Naive B cell (primary cell): ENCODE measurements around the gene DECR2. TPM values are rescaled to one million over a fixed set of nuclear protein-coding genes. Genes with fewer than 3 reads are reported as not detected.
"Not testable (repeated sequence)": the region's sequence is repeated elsewhere in the genome, so short reads cannot be mapped to it uniquely, and the experiment has no call there.

Source experiments
- ATAC-seq, 2 donors: fragments of 150-1000 bp; cut with Tn5 transposase; 2 replicates each; pipeline ENCODE4 v1.10.0; 2021; ENCODE audit warnings: low read depth in 2 of 2, mild to moderate bottlenecking in 2 of 2, moderate library complexity in 2 of 2
- DNase-seq: peaks from one replicate; pipeline ENCODE4 v3.0.0; 2022
- H3K27ac Mint-ChIP-seq, 6 donors: one replicate each; pipeline ENCODE4 v1.8.0; 2020 to 2022; ENCODE audit warnings: mild to moderate bottlenecking in 6 of 6, mixed read lengths in 6 of 6, moderate library complexity in 5 of 6, inconsistent platforms in 2 of 6
- H3K27me3 Mint-ChIP-seq, 3 donors: one replicate each; pipeline ENCODE4 v1.8.0; 2021 to 2022; ENCODE audit warnings: mixed read lengths in 3 of 3, mild to moderate bottlenecking in 1 of 3
- H3K36me3 Mint-ChIP-seq, 2 donors: one replicate each; pipeline ENCODE4 v1.8.0; 2020 to 2022; ENCODE audit warnings: mixed read lengths in 2 of 2, inconsistent platforms in 1 of 2, mild to moderate bottlenecking in 1 of 2
- H3K4me1 Mint-ChIP-seq, 3 donors: one replicate each; pipeline ENCODE4 v1.8.0; 2020 to 2022; ENCODE audit warnings: mixed read lengths in 3 of 3, inconsistent platforms in 1 of 3, mild to moderate bottlenecking in 1 of 3, moderate library complexity in 1 of 3
- H3K4me3 Mint-ChIP-seq, 8 donors: one replicate each; pipeline ENCODE4 v1.8.0; 2020 to 2022; ENCODE audit warnings: mild to moderate bottlenecking in 8 of 8, mixed read lengths in 8 of 8, moderate library complexity in 8 of 8, inconsistent platforms in 2 of 8
- H3K9me3 Mint-ChIP-seq, 7 donors: one replicate each; pipeline ENCODE4 v1.8.0; 2020 to 2022; ENCODE audit warnings: mixed read lengths in 7 of 7, mild to moderate bottlenecking in 5 of 7, inconsistent platforms in 2 of 7, moderate library complexity in 1 of 7
- polyA plus RNA-seq, 6 donors: library from polyadenylated mRNA; unstranded; fragments of 300-500 nt; fragmentation: Illumina TruSeq; gene quantifications; one replicate each; pipeline ENCODE4 v1.2.3, GENCODE V29; 2021; ENCODE audit warnings: low read depth in 6 of 6

DECR2 gene
- polyA plus RNA-seq, 6 donors from 2014 or later, result 3.8 to 9.4 (median 5.2) TPM

GRCh38 chr16:370979-371514 lies 30.6 kb upstream of the DECR2 start:
- Mint-ChIP-seq H3K4me1 (peaks cover 13 to 17% (median 14%) of the 10 kb centered on the region in 3 donors), H3K27me3 (no peaks in the 10 kb centered on the region), H3K36me3 (peaks cover 0 to 7% of the 10 kb centered on the region in 2 donors), H3K4me3 (peak overlapping the region; percentile 82 to 98 (median 90)), H3K27ac (peak overlapping the region in 5 of 6 donors; percentile 67 to 95 (median 94)), H3K9me3 (no peaks in the 10 kb centered on the region)
- ATAC-seq (no peak), DNase-seq (no peak)

GRCh38 chr16:371515-372301 lies 30.0 kb upstream of the DECR2 start:
- H3K9me3 Mint-ChIP-seq, result no peaks in the 10 kb centered on the region
- peak overlapping the region in 6 of 8 donors; percentile 34 to 71 (median 54) for H3K4me3 Mint-ChIP-seq
- no peaks in the 10 kb centered on the region for H3K27me3 Mint-ChIP-seq
- H3K36me3 Mint-ChIP-seq, result peaks cover 0 to 7% of the 10 kb centered on the region in 2 donors
- peaks cover 13 to 17% (median 14%) of the 10 kb centered on the region in 3 donors for H3K4me1 Mint-ChIP-seq
- peak overlapping the region in 1 of 6 donors; percentile 85 for H3K27ac Mint-ChIP-seq
- no peak for ATAC-seq
- no peak for DNase-seq

GRCh38 chr16:372302-372983 lies 29.2 kb upstream of the DECR2 start:
- Mint-ChIP-seq H3K27me3 (no peaks in the 10 kb centered on the region), H3K4me1 (peaks cover 13 to 15% (median 14%) of the 10 kb centered on the region in 3 donors), H3K36me3 (peaks cover 0 to 7% of the 10 kb centered on the region in 2 donors), H3K9me3 (no peaks in the 10 kb centered on the region), H3K27ac (no peak overlapping the region), H3K4me3 (peak overlapping the region in 3 of 8 donors; percentile 37 to 71 (median 58))
- DNase-seq (no peak), ATAC-seq (no peak)

- Mint-ChIP-seq H3K27me3 (no peaks in the 10 kb centered on the region), H3K36me3 (peaks cover 0 to 7% of the 10 kb centered on the region in 2 donors), H3K9me3 (no peaks in the 10 kb centered on the region), H3K4me3 (peak overlapping the region in 4 of 8 donors; percentile 21 to 43 (median 30)), H3K27ac (peak overlapping the region in 1 of 6 donors; percentile 47), H3K4me1 (peaks cover 13 to 15% (median 14%) of the 10 kb centered on the region in 3 donors)
- DNase-seq, result no peak
- no peak for ATAC-seq
Observed at GRCh38 chr16:373020-373598, 28.6 kb upstream of the DECR2 start.

GRCh38 chr16:373848-374615 lies 27.7 kb upstream of the DECR2 start:
- peaks cover 0 to 7% of the 10 kb centered on the region in 2 donors for H3K36me3 Mint-ChIP-seq
- H3K4me3 Mint-ChIP-seq, result peak overlapping the region in 1 of 8 donors; percentile 21
- DNase-seq (no peak), ATAC-seq (no peak)
- H3K9me3 Mint-ChIP-seq, result no peaks in the 10 kb centered on the region
- H3K27me3 Mint-ChIP-seq, result no peaks in the 10 kb centered on the region
- no peak overlapping the region for H3K27ac Mint-ChIP-seq
- peaks cover 13 to 15% (median 14%) of the 10 kb centered on the region in 3 donors for H3K4me1 Mint-ChIP-seq

GRCh38 chr16:374616-374926 lies 27.1 kb upstream of the DECR2 start:
- Mint-ChIP-seq H3K4me3 (no peak overlapping the region), H3K9me3 (no peaks in the 10 kb centered on the region), H3K4me1 (peaks cover 10 to 14% (median 12%) of the 10 kb centered on the region in 3 donors), H3K36me3 (peaks cover 0 to 7% of the 10 kb centered on the region in 2 donors), H3K27me3 (no peaks in the 10 kb centered on the region), H3K27ac (no peak overlapping the region)
- DNase-seq (no peak), ATAC-seq (no peak)

GRCh38 chr16:375212-375611 lies 26.5 kb upstream of the DECR2 start:
- peaks cover 9 to 18% (median 13%) of the 10 kb centered on the region in 3 donors for H3K4me1 Mint-ChIP-seq
- no peak for ATAC-seq
- DNase-seq, result no peak
- no peak overlapping the region for H3K4me3 Mint-ChIP-seq
- no peak overlapping the region for H3K27ac Mint-ChIP-seq
- no peaks in the 10 kb centered on the region for H3K27me3 Mint-ChIP-seq
- H3K9me3 Mint-ChIP-seq, result no peaks in the 10 kb centered on the region
- H3K36me3 Mint-ChIP-seq, result peaks cover 0 to 6% of the 10 kb centered on the region in 2 donors

- Mint-ChIP-seq H3K9me3 (no peaks in the 10 kb centered on the region), H3K36me3 (no peaks in the 10 kb centered on the region), H3K4me1 (peaks cover 7 to 14% (median 8%) of the 10 kb centered on the region in 3 donors), H3K4me3 (no peak overlapping the region), H3K27ac (peak overlapping the region in 1 of 6 donors; percentile 27), H3K27me3 (no peaks in the 10 kb centered on the region)
- ATAC-seq, result no peak
- DNase-seq, result no peak
Observed at GRCh38 chr16:375927-376816, 25.5 kb upstream of the DECR2 start.

GRCh38 chr16:376817-377418 lies 24.8 kb upstream of the DECR2 start:
- Mint-ChIP-seq H3K36me3 (no peaks in the 10 kb centered on the region), H3K9me3 (no peaks in the 10 kb centered on the region), H3K4me3 (no peak overlapping the region), H3K27me3 (no peaks in the 10 kb centered on the region), H3K4me1 (peaks cover 5 to 12% (median 8%) of the 10 kb centered on the region in 3 donors), H3K27ac (no peak overlapping the region)
- ATAC-seq (no peak), DNase-seq (no peak)

GRCh38 chr16:377419-377951 lies 24.2 kb upstream of the DECR2 start:
- no peaks in the 10 kb centered on the region for H3K27me3 Mint-ChIP-seq
- H3K4me3 Mint-ChIP-seq, result no peak overlapping the region
- no peaks in the 10 kb centered on the region for H3K36me3 Mint-ChIP-seq
- H3K4me1 Mint-ChIP-seq, result peaks cover 3 to 12% (median 8%) of the 10 kb centered on the region in 3 donors
- H3K9me3 Mint-ChIP-seq, result no peaks in the 10 kb centered on the region
- DNase-seq (no peak), ATAC-seq (no peak)
- H3K27ac Mint-ChIP-seq, result no peak overlapping the region

GRCh38 chr16:378113-378820 lies 23.4 kb upstream of the DECR2 start:
- H3K36me3 Mint-ChIP-seq, H3K27me3 Mint-ChIP-seq, H3K9me3 Mint-ChIP-seq, DNase-seq, ATAC-seq: not testable (repeated sequence)
- peaks cover 5 to 18% (median 12%) of the 10 kb centered on the region in 3 donors for H3K4me1 Mint-ChIP-seq
- H3K27ac Mint-ChIP-seq, result peak overlapping the region in 1 of 6 donors; percentile 75
- H3K4me3 Mint-ChIP-seq, result peak overlapping the region in 2 of 8 donors; percentile 25 to 44
